Neuron (in vitro differentiated cells): ENCODE data around the gene ZNF615.
A peak's percentile ranks its signal among the peaks of the same experiment; 100 is the strongest.
"Not testable (repeated sequence)": the region's sequence is repeated elsewhere in the genome, so short reads cannot be mapped to it uniquely, and the experiment has no call there.

Experiments
- H2AFZ ChIP-seq: one replicate; pipeline ENCODE4 v1.6.1; 2013; ENCODE audit warnings: low read depth, mild to moderate bottlenecking, inconsistent platforms, low read length, moderate library complexity
- H3K27me3 ChIP-seq: one replicate; pipeline ENCODE4 v1.6.1; 2013; ENCODE audit warnings: low read length; ENCODE audit not compliant: insufficient read depth
- H3K36me3 ChIP-seq: one replicate; pipeline ENCODE4 v1.6.1; 2013; ENCODE audit warnings: low read length; ENCODE audit not compliant: insufficient read depth
- H3K4me1 ChIP-seq: one replicate; pipeline ENCODE4 v1.6.1; 2013; ENCODE audit warnings: low read length; ENCODE audit not compliant: insufficient read depth
- H3K4me3 ChIP-seq: 2 replicates; pipeline ENCODE4 v1.5.1; 2013; ENCODE audit warnings: mild to moderate bottlenecking, low read length, moderate library complexity
- H3K9me3 ChIP-seq: one replicate; pipeline ENCODE4 v1.6.1; 2013; ENCODE audit warnings: low read length

The ZNF615 gene

GRCh38 chr19:52020506-52020905 lies 12.5 kb upstream of the ZNF615 start:
- H3K9me3 ChIP-seq = peaks cover 70% of the 10 kb centered on the region
- H3K27me3 ChIP-seq = no peaks in the 10 kb centered on the region
- no peak overlapping the region for H2AFZ ChIP-seq
- no peak overlapping the region for H3K4me3 ChIP-seq
- no peaks in the 10 kb centered on the region for H3K4me1 ChIP-seq
- H3K36me3 ChIP-seq = peaks cover 93% of the 10 kb centered on the region

GRCh38 chr19:52010674-52011073 lies 2.7 kb upstream of the ZNF615 start:
- H3K4me3 ChIP-seq = no peak overlapping the region
- peaks cover 18% of the 10 kb centered on the region for H3K36me3 ChIP-seq
- peaks cover 11% of the 10 kb centered on the region for H3K9me3 ChIP-seq
- H2AFZ ChIP-seq = no peak overlapping the region
- H3K27me3 ChIP-seq = no peaks in the 10 kb centered on the region
- peaks cover 4% of the 10 kb centered on the region for H3K4me1 ChIP-seq

- Histone ChIP-seq H2AFZ (peak overlapping the region; percentile 97), H3K4me3 (peak overlapping the region; percentile 92), H3K36me3 (peaks cover 5% of the 10 kb centered on the region), H3K9me3 (peaks cover 11% of the 10 kb centered on the region), H3K4me1 (peaks cover 4% of the 10 kb centered on the region), H3K27me3 (no peaks in the 10 kb centered on the region)
These were observed 583 bp downstream of the ZNF615 start for GRCh38 chr19:52007451-52007805.

GRCh38 chr19:51994048-51994644 lies 13.9 kb downstream of the ZNF615 start:
- Histone ChIP-seq H3K4me3 (no peak overlapping the region), H3K27me3 (no peaks in the 10 kb centered on the region), H3K36me3 (peaks cover 61% of the 10 kb centered on the region), H3K9me3 (peaks cover 57% of the 10 kb centered on the region), H3K4me1 (no peaks in the 10 kb centered on the region), H2AFZ (no peak overlapping the region)

- H3K4me1 ChIP-seq = no peaks in the 10 kb centered on the region
- H3K27me3 ChIP-seq = no peaks in the 10 kb centered on the region
- H3K4me3 ChIP-seq = no peak overlapping the region
- H3K36me3 ChIP-seq = peaks cover 55% of the 10 kb centered on the region
- H3K9me3 ChIP-seq = peaks cover 58% of the 10 kb centered on the region
- no peak overlapping the region for H2AFZ ChIP-seq
These were observed 14.6 kb downstream of the ZNF615 start for GRCh38 chr19:51993422-51993821.

- peak within 1 kb of the TSS; percentile 87 for H3K4me3 ChIP-seq
- peak within 1 kb of the TSS; percentile 74 for H2AFZ ChIP-seq
- H3K9me3 ChIP-seq = peaks cover 14% of the 10 kb centered on the region
- peaks cover 6% of the 10 kb centered on the region for H3K4me1 ChIP-seq
- no peaks in the 10 kb centered on the region for H3K27me3 ChIP-seq
- H3K36me3 ChIP-seq = no peaks in the 10 kb centered on the region
These were observed 21.4 kb downstream of the ZNF615 start, which contains the start of gene ZNF350 for GRCh38 chr19:51986309-51987291. ZNF350 (minus strand) TSS chr19:51986840; CDS start chr19:51974360, 12,480 bp downstream.

- Histone ChIP-seq H3K9me3 (peaks cover 26% of the 10 kb centered on the region), H3K4me1 (peaks cover 6% of the 10 kb centered on the region), H2AFZ (no peak overlapping the region), H3K4me3 (no peak overlapping the region), H3K36me3 (peaks cover 4% of the 10 kb centered on the region), H3K27me3 (no peaks in the 10 kb centered on the region)
These were observed 24.6 kb downstream of the ZNF615 start for GRCh38 chr19:51983361-51983760.

- not testable (repeated sequence) for H2AFZ ChIP-seq, H3K27me3 ChIP-seq, H3K4me3 ChIP-seq, H3K4me1 ChIP-seq, H3K36me3 ChIP-seq
- peaks cover 33% of the 10 kb centered on the region for H3K9me3 ChIP-seq
These were observed 27.1 kb downstream of the ZNF615 start for GRCh38 chr19:51980926-51981325.

GRCh38 chr19:51980116-51980736 lies 27.8 kb downstream of the ZNF615 start:
- H3K9me3 ChIP-seq = peaks cover 30% of the 10 kb centered on the region
- H3K4me3 ChIP-seq = no peak overlapping the region

GRCh38 chr19:51978882-51979281 lies 29.1 kb downstream of the ZNF615 start:
- H3K9me3 ChIP-seq = peaks cover 41% of the 10 kb centered on the region
- H3K4me3 ChIP-seq = no peak overlapping the region
- H3K4me1 ChIP-seq = no peaks in the 10 kb centered on the region
- H2AFZ ChIP-seq = no peak overlapping the region
- H3K27me3 ChIP-seq = no peaks in the 10 kb centered on the region
- H3K36me3 ChIP-seq = peaks cover 12% of the 10 kb centered on the region

More at GRCh38 chr19:51980116-51980736, 27.8 kb downstream of the ZNF615 start:
- no peaks in the 10 kb centered on the region for H3K4me1 ChIP-seq
- H3K36me3 ChIP-seq = peaks cover 4% of the 10 kb centered on the region
- no peaks in the 10 kb centered on the region for H3K27me3 ChIP-seq
- no peak overlapping the region for H2AFZ ChIP-seq

GRCh38 chr19:51977346-51977745 lies 30.7 kb downstream of the ZNF615 start:
- Histone ChIP-seq H3K4me3 (no peak overlapping the region), H3K9me3 (peaks cover 50% of the 10 kb centered on the region), H3K36me3 (peaks cover 27% of the 10 kb centered on the region), H3K4me1 (no peaks in the 10 kb centered on the region), H3K27me3 (no peaks in the 10 kb centered on the region), H2AFZ (no peak overlapping the region)

- H2AFZ ChIP-seq = no peak overlapping the region
- peaks cover 52% of the 10 kb centered on the region for H3K9me3 ChIP-seq
- H3K36me3 ChIP-seq = peaks cover 31% of the 10 kb centered on the region
- H3K4me3 ChIP-seq = no peak overlapping the region
- no peaks in the 10 kb centered on the region for H3K27me3 ChIP-seq
- H3K4me1 ChIP-seq = no peaks in the 10 kb centered on the region
These were observed 31.2 kb downstream of the ZNF615 start for GRCh38 chr19:51976852-51977251.

- H3K9me3 ChIP-seq = peaks cover 60% of the 10 kb centered on the region
- not testable (repeated sequence) for H3K27me3 ChIP-seq, H3K4me1 ChIP-seq, H3K4me3 ChIP-seq, H2AFZ ChIP-seq
- peaks cover 41% of the 10 kb centered on the region for H3K36me3 ChIP-seq
These were observed 32.2 kb downstream of the ZNF615 start for GRCh38 chr19:51975787-51976186.
